Stomach (tissue), 9 donors: Measurements from ENCODE around the gene LRRC7. TPM values are rescaled to one million over a fixed set of nuclear protein-coding genes. Genes with fewer than 3 reads are reported as not detected.

Experiments
- DNase-seq, 2 donors: peaks; one replicate each; pipeline versions ENCODE4 v3.0.0 to v3.0.0-alpha.2; 2013 to 2019
- H3K27ac ChIP-seq, 5 donors: fragments of 200-600 bp in 4 of 5; sonication (generic) in 4 of 5; one replicate each; pipeline ENCODE4 v1.5.1; 2013 to 2019; ENCODE audit warnings: mild to moderate bottlenecking in 1 of 5, moderate library complexity in 1 of 5
- H3K27me3 ChIP-seq, 3 donors: fragments of 200-600 bp; sonication (generic); one replicate each; pipeline ENCODE4 v1.5.1; 2017 to 2019; ENCODE audit warnings: mixed run types in 1 of 3
- H3K36me3 ChIP-seq, 4 donors: fragments of 200-600 bp; sonication (generic); 1 replicate in 3 of 4; 2 replicates in 1 of 4; pipeline ENCODE4 v1.5.1; 2016 to 2019
- H3K4me1 ChIP-seq, 4 donors: fragments of 200-600 bp; sonication (generic); one replicate each; pipeline ENCODE4 v1.5.1; 2016 to 2019
- H3K4me3 ChIP-seq, 4 donors: fragments of 200-600 bp; sonication (generic) in 3 of 4; one replicate each; pipeline ENCODE4 v1.5.1; 2016 to 2019; ENCODE audit warnings: mild to moderate bottlenecking in 1 of 4
- H3K9me3 ChIP-seq, 4 donors: fragments of 200-600 bp; sonication (generic); one replicate each; pipeline ENCODE4 v1.5.1; 2016 to 2019
- EP300 ChIP-seq: sonication (generic); formaldehyde crosslinking; IDR thresholded peaks from one replicate; pipeline ENCODE4 v1.6.1; 2017; ENCODE audit warnings: antibody characterized with exemption
- POLR2A ChIP-seq, 4 donors: fragments of 450-650 bp; IDR thresholded peaks; one replicate each; pipeline ENCODE4 v1.6.1; 2016; ENCODE audit warnings: antibody characterized with exemption in 4 of 4, control low read depth in 2 of 4, mild to moderate bottlenecking in 1 of 4, moderate library complexity in 1 of 4
- POLR2AphosphoS5 ChIP-seq, 3 donors: sonication (generic); formaldehyde crosslinking; IDR thresholded peaks; one replicate each; pipeline ENCODE4 v1.6.1; 2016; ENCODE audit warnings: antibody characterized with exemption in 3 of 3
- WGBS, 5 donors: extraction: QIAGEN DNeasy Blood & Tissue Kit in 3 of 5; methylation state at CpG; one replicate each; pipeline versions ENCODE4 v1.1.5 to v1.1.7; 2013 to 2018; 5-methylcytosine and 5-hydroxymethylcytosine counted together
- intact Hi-C: fragments of 100-400 bp; cut with DNase I; formaldehyde crosslinking; loops from one replicate; pipeline ENCODE4 v1.15.1; 2023; ENCODE audit warnings: low total_unique reads
- polyA plus RNA-seq, 3 donors: library from polyadenylated mRNA; stranded (reverse); fragments of 200-250 nt; gene quantifications; one replicate each; pipeline ENCODE4 v1.2.3, GENCODE V29; 2013
- total RNA-seq, 5 donors: library from RNA; depleted of rRNA; stranded (reverse); fragments of >200 nt; gene quantifications; one replicate each; pipeline versions ENCODE4 v1.1.0 to v1.2.3, GENCODE V29; 2014 to 2016
- TF ChIP-seq, protein P1 (sequence below), 7 experiments: fragments of 450-650 bp in 4 of 7; fragments of 200-600 bp in 3 of 7; sonication (generic) in 3 of 7; IDR thresholded peaks; one replicate each; pipeline ENCODE4 v1.5.1; 2016 to 2019; ENCODE audit warnings: antibody characterized with exemption in 7 of 7, control low read depth in 2 of 7, mild to moderate bottlenecking in 1 of 7
- donor health status: healthy with polysubstance abuse.
- donor health status: Bipolar disorder and iron deficiency.
- donor health status: healthy.

Gene LRRC7
- total and polyA plus RNA-seq, 8 donors = 0.06 to 22.4 (median 0.31) TPM; not detected in 1

GRCh38 chr1:69967245-69967766, 399.6 kb downstream of the LRRC7 start:
- no peaks in the 10 kb centered on the region for H3K4me1 ChIP-seq
- WGBS, 5 donors = 81 to 95% (median 87%) methylated on average over 3 of the region's 3 CpGs
- H3K36me3 ChIP-seq = no peaks in the 10 kb centered on the region
- no peak overlapping the region for H3K4me3 ChIP-seq
- H3K27ac ChIP-seq = no peak overlapping the region
- peaks cover 0 to 19% (median 17%) of the 10 kb centered on the region in 4 donors for H3K9me3 ChIP-seq
- no peak for DNase-seq
- no peak for TF ChIP-seq POLR2A (IDR thresholded peaks at IDR 0.05)
- no peak for TF ChIP-seq EP300
- TF ChIP-seq, protein P1, sequence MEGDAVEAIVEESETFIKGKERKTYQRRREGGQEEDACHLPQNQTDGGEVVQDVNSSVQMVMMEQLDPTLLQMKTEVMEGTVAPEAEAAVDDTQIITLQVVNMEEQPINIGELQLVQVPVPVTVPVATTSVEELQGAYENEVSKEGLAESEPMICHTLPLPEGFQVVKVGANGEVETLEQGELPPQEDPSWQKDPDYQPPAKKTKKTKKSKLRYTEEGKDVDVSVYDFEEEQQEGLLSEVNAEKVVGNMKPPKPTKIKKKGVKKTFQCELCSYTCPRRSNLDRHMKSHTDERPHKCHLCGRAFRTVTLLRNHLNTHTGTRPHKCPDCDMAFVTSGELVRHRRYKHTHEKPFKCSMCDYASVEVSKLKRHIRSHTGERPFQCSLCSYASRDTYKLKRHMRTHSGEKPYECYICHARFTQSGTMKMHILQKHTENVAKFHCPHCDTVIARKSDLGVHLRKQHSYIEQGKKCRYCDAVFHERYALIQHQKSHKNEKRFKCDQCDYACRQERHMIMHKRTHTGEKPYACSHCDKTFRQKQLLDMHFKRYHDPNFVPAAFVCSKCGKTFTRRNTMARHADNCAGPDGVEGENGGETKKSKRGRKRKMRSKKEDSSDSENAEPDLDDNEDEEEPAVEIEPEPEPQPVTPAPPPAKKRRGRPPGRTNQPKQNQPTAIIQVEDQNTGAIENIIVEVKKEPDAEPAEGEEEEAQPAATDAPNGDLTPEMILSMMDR (IDR thresholded peaks at IDR 0.05) = no peak
- TF ChIP-seq POLR2AphosphoS5 (IDR thresholded peaks at IDR 0.05) = no peak
- intact Hi-C loops = no loop called here
- no peaks in the 10 kb centered on the region for H3K27me3 ChIP-seq

DNA sequence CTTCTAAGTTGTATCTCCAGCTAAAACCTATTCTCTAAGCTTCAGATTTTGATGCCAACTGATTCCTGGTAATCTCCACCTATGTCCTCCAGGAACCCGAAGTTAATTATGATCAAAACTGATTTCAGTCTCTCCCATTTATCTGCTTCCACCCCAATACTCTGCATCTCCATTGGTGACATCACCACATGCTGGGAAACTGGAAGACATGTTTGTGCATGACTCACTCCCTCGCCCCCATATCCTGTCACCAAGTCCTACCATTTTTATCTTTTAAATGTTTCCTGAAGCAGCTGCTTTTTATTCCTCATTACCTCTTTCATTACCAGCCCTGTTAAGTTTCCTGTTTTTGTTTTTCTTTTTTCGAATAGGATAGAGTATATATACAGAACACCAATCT, 409.2 kb downstream of the LRRC7 start:
- Histone ChIP-seq H3K4me1 (no peaks in the 10 kb centered on the region), H3K36me3 (no peaks in the 10 kb centered on the region), H3K27ac (no peak overlapping the region), H3K27me3 (no peaks in the 10 kb centered on the region), H3K9me3 (no peaks in the 10 kb centered on the region), H3K4me3 (no peak overlapping the region)
- TF ChIP-seq POLR2A (IDR thresholded peaks at IDR 0.05) (no peak), POLR2AphosphoS5 (IDR thresholded peaks at IDR 0.05) (no peak), EP300 (no peak)
- TF ChIP-seq, protein P1 (IDR thresholded peaks at IDR 0.05) = no peak
- DNase-seq = no peak
- 64 to 73% (median 66%) methylated on average over 3 of the region's 3 CpGs for WGBS, 5 donors
- intact Hi-C loops = no loop called here

- Histone ChIP-seq H3K4me1 (no peaks in the 10 kb centered on the region), H3K27ac (no peak overlapping the region), H3K27me3 (no peaks in the 10 kb centered on the region), H3K4me3 (no peak overlapping the region), H3K36me3 (no peaks in the 10 kb centered on the region), H3K9me3 (no peaks in the 10 kb centered on the region)
- TF ChIP-seq, protein P1 (IDR thresholded peaks at IDR 0.05) = no peak
- no peak for TF ChIP-seq EP300
- TF ChIP-seq POLR2AphosphoS5 (IDR thresholded peaks at IDR 0.05) = no peak
- no peak for TF ChIP-seq POLR2A (IDR thresholded peaks at IDR 0.05)
- DNase-seq = no peak
- intact Hi-C loops = no loop called here
- WGBS, 5 donors = 39 to 64% (median 48%) methylated on average over 1 of the region's 1 CpG
These were observed 415.3 kb downstream of the LRRC7 start for GRCh38 chr1:69982992-69983391.

DNA sequence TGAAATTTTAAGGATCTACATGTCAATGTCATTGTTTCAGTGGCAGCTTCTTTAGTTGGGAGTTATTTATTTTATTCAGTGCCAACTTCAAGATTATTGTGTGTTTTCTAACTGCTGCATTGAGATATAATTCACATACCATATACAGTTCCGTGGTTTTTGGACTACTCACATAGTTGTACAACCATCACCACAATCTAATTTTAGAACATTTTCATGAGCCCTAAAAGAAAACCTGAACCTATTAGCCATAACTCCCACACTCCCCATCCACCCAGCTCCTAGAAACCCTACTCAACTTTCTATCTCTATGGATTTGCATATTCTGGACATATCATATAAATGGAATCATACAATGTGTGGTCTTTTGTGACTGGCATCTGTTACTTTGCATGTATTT, 417.7 kb downstream of the LRRC7 start:
- H3K9me3 ChIP-seq = no peaks in the 10 kb centered on the region
- TF ChIP-seq, protein P1 (IDR thresholded peaks at IDR 0.05) = no peak
- TF ChIP-seq EP300 (no peak), POLR2A (IDR thresholded peaks at IDR 0.05) (no peak)
- no peak overlapping the region for H3K27ac ChIP-seq
- no peaks in the 10 kb centered on the region for H3K36me3 ChIP-seq
- no peaks in the 10 kb centered on the region for H3K4me1 ChIP-seq
- H3K4me3 ChIP-seq = no peak overlapping the region
- H3K27me3 ChIP-seq = no peaks in the 10 kb centered on the region
- WGBS, 5 donors = 77 to 88% (median 85%) methylated on average over 1 of the region's 1 CpG
- intact Hi-C loops = no loop called here
- DNase-seq = no peak
